Measurements from ENCODE around the gene NABP2.

DNA sequence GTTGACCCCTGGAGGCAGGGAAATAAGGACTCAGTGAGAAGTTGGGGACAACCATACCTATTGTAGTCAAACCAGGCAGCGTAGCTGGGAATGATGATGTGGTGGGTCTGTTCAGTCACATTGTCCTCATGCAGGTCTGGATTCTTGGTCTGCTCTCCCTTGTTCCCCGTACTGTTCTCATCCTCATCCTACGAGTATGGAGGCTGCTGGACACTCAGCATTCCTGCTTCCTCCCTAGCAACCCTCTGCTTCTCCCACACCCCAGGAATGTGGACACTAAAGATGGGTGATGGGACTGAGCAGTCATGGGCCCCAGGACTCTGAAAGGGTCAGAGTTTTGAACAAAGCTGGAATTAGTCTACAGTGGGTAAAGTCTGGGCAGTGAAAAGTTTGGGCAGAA is 45.8 kb upstream of the NABP2 start:
- TF ChIP-seq, protein P1, sequence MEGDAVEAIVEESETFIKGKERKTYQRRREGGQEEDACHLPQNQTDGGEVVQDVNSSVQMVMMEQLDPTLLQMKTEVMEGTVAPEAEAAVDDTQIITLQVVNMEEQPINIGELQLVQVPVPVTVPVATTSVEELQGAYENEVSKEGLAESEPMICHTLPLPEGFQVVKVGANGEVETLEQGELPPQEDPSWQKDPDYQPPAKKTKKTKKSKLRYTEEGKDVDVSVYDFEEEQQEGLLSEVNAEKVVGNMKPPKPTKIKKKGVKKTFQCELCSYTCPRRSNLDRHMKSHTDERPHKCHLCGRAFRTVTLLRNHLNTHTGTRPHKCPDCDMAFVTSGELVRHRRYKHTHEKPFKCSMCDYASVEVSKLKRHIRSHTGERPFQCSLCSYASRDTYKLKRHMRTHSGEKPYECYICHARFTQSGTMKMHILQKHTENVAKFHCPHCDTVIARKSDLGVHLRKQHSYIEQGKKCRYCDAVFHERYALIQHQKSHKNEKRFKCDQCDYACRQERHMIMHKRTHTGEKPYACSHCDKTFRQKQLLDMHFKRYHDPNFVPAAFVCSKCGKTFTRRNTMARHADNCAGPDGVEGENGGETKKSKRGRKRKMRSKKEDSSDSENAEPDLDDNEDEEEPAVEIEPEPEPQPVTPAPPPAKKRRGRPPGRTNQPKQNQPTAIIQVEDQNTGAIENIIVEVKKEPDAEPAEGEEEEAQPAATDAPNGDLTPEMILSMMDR (conservative IDR thresholded peaks at IDR 0.05), result no peak
- no peak for TF ChIP-seq EZH2 (IDR thresholded peaks at IDR 0.05; ENCODE audit: low read depth)
